CD4-positive, alpha-beta T cell treated with Interleukin-15 for 1 hour (primary cell): ENCODE measurements around the gene ONECUT1.

Source experiments
- DNase-seq: peaks from one replicate; pipeline ENCODE4 v3.0.0-alpha.2; 2020

Gene ONECUT1

DNA sequence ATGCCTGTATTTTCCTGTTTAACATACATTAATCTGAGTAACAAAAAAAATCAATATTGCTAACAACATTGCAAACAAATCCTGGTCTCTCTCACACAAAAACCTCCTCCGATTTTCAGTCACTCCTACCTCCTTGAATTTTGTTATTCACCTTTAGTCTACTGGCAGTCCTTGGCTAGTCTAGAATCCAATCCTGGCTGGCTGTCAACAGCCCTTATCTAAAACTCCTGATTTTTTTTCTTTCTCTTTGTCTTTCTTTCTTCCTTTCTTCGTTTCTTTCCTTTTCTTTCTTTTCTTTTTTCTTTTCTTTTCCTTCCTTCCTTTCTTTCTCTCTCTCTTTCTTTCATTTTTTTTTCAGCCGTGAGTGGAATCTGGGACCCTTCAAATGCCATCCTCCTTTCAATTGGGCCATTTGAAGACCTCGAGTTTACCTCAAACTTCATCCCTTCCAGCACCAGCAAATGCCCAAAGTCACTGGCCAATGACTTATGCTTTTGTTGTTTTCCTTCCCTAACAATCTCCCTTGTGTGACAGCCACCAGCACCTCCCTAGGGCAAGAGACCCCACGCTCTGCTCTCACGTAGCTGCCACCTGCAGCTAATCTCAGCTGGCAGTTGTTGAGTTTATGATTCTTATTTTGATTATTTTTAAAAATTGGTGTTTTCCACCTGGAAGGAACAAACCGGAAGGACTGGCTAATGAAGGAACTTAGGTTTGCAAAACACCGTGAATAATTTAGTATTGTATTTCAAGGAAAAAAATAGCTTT lies 6.8 kb upstream of the ONECUT1 start:
- no peak for DNase-seq

DNA sequence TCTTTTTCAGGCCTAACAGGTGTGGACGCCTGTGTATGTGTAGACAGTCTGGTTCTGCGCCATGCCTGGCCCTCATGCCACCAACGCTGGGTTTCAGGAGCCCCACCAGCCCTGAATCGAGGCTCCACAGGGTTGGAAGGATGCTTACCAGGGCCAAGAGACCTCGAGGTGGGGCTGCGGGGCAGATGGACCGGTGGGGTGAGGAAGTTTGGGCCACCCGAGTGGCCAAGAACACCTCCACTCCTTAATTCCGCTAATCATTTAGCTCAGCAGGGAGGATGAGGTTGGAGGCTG lies 6.0 kb upstream of the ONECUT1 start:
- no peak for DNase-seq

DNA sequence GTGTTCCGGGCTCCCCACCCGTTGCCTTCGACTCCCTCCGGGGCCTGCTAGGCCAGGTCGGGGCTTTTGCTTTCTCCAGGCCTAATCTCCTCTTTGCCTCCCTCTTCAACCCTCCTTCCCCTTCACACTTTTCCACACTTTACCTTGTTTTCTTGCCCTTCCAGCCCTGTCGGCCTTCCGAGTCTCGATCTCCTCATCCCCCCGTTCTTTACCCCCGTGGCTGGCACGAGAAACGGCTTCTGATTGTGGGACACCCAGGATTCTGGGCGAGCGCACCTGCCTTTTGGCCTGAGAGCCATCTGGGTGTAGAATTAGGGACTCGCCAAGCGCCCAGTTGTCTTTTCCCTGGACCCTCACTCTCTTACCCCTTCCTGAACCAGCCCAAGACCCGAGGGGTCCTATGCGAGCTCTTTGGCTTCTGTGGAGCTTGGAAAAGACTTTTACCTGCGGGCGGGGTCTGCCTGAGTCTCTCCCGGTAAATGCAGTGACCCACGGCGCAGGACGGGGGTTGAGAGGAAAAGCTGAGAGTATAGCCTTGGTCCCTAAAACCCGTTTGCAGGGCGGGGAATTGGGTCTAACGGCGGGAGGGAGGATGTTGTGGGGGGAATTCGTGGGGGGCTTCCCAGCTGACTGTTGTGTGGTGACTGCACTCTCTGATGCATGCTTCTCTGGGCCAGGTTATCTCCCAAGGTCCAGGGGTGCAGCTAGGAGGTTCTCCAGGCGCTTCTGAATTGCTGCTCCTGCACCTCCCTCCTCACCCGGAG lies 5.5 kb upstream of the ONECUT1 start:
- no peak for DNase-seq

DNA sequence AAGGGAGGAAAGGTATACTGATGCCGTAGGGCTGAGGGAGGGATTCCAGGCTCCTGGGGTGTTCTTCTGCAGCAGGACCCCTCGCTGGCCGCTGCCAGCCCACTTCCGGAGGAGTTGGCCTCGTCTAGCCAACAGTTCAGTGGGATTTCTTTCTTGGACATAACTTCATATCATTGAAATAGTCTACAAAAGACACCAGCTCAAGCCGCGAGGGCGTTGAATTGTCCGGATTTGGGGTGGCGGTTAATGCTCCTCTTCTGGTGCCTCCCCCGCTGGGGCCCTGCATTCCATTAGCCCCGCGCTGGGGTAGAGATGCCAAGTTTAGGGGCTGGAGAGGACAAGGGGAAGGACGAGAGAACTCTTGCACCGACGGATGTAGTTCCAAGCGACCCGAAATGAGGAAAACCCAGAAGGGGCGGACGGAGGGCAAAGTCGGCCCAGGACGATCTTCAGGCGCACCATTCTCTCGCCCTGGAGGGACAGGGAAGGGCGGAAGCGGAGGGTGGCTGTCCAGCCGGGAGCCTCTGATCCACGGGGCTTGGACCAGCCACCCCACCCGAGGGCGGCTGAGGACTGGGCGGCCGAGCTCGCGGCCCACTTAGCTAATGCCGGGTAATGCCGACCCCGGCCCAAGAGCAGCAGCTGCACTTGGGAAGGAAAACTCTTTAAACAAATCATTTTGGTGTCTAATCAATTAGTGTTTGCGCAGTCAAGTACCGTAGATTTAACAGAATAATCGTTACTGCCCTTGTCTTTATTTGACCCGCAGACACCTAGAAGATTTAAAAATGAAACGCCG lies 4.7 kb upstream of the ONECUT1 start:
- DNase-seq, result no peak

DNA sequence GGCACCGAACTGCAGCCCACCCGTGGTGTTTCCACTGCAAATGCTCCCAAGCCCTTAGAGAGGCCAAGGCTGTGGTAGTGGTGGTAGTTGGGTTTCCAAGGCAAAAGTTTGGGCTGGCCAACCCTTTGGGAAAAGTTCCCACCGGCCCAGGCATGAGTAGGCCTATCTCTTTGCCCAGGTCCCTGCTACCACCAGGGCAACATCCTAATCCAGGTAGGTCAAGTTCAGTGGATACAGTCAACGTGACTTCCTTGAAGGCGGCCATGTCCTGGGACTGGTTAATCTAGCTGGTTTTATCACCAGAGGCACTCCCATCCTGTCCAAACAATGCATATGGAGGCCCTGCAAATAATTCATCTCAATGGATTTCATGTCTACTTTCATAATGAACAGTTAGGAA lies 1.6 kb upstream of the ONECUT1 start:
- no peak for DNase-seq

DNA sequence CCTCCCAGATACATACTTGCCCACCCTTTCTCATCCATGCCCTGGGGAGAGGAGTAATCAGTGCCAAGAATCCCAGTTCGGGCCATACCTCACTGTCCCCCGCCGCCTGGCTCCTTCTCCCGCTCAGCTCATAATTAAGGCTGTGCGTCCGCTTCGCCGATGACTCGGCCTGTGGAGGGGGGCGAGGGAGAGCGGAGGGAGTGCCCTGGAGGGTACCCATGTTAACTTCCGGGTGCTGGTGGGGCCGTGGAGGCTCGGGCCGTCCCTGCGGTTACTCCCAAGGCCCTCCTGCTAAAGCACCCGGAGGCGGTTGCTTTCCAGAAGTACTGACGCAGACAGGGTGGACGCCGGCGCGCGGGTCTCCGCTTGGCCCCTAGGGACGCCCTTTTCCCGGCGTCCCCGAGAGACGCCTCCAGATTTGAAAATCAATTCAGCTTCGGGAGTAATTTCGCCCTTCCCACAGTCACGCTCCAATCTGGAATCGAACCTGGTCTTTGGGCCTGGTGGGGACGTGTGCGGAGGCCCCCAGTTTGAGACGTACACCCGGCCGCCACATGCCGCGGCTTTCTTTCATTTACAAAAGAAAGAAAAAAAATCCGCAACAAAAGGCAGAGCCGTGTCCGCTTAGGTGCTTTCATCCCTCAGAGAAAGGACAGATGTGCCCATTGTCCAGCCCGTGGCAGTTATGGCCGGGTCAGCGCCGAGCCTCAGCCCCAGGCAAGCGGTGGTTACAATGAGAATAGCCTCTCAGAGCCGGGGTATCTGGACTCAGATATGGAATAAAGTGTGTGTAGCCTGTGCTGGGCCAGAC lies 1.0 kb upstream of the ONECUT1 start:
- no peak for DNase-seq

DNA sequence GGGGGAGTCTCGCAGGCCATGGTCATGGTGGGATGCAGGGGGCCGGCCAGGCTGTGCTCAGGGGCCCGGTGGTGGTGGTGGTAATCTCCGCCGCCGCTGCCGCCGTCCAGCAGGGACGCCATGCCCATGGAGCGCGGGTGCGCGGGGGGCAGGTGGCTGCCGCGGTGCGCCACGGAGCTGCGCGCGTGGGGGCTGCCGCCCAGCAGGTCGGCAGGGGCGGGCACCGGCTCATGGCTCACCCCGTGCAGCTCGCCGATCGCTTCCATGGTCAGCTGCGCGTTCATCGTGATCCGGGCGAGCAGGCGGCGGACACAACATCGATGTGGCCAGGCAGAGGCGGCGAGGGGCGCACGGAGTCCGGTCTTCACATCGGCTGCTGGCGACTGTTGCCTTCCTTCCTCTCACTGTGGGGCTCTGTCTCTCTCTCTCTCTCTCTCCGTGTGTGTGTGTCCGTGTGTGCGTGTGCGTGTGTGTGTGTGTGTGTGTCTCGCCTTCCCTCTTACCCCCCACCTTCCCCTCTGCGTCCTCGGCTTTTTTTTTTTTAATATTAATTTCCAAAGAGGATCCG lies 451 bp downstream of the ONECUT1 start:
- no peak for DNase-seq

DNA sequence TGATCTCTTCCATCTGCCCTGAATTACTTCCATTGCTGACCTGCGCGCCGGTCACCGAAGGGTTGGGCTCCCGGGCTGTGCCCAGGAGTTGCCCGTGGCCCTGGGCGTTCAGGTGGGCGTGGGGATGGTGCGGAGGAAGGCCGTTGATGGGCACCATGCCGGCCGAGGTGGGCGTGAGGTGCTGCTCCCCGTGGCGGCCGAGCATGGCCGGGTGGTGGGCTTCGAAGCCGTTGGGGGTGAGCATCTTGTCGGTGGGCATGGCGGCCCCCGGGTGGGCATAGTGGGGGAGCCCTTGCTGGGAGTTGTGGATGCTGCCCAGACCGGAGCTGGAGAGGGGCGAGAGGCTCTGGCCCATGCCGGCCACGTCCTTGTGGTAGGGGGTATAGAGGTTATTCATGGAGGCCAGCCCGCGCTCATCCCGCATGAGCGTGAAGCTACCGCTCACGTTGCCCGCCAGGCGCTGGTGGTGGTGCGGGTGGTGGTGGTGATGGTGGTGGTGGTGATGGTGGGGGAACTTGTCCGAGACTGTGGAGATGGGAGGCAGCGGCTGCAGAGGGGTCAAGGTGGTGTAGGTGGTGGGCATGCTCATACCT lies 1.0 kb downstream of the ONECUT1 start:
- no peak for DNase-seq

DNA sequence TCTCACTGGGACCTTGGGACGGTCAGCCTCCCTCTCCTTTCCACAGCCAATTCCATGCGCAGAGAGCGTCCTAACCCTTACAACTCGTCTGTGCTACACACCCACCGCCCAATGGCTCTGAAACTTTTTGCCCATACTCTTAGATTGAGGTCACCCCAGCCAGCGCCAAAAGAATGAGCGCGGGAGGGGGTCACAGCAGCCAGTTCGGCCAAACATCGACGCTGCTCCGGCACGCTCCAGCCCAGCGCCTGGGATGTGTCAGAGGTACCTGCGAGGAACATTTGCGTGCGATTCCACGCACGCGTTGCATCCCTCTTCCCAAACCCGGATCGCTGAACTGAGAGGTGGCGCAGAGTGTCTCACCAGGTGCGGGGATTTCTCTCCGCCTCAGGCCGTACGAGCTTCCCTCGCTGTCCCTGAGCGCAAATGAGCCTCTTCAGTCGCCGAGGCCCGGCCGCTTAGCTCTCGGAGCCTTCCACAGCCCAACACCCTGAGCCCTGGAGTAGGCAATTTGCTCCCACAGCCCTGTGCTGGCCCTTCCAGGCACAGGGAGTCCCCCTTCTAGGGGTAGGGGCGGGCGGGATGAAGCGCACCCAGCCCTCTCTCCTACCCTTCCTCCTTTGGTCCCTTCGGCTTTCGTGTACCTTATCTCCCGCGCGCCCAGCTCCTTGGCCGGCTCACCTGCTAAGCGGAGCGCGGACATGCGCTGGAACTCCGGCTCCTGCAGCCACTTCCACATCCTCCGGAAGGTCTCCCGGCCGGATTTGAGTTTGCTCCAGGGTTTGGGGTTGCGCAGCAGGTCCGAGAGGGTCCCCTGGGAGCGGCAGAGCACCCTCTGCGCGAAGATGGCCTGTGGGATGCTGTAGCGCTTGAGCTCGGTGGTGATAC lies 1.8 kb downstream of the ONECUT1 start:
- no peak for DNase-seq

DNA sequence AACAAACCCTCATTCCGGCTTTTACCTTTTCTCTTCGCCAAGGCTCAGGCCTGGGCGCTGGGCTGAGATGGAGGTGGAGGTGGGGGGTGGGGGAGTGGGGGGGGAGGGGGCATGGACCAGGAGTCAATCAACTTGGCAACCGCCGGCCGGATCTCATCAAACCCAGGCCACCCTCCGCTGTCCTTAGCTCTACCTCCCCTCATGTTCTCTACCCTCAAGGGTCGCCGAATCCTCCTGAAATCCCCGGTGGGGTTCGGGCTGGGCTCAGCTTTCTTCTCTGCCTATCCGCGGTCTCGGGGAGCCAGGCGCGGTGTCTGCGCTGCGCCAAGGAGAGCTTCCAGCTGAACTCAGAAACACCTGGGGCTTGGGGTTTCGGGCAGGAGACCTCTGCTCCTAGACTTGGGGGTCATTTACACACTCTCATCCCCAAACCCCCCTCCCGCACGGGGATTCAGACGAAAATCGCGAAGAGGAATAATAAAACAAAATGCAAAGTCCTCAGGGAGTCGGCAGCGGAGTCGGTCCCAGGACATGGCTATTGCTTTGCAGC lies 2.5 kb downstream of the ONECUT1 start:
- DNase-seq, result no peak

DNA sequence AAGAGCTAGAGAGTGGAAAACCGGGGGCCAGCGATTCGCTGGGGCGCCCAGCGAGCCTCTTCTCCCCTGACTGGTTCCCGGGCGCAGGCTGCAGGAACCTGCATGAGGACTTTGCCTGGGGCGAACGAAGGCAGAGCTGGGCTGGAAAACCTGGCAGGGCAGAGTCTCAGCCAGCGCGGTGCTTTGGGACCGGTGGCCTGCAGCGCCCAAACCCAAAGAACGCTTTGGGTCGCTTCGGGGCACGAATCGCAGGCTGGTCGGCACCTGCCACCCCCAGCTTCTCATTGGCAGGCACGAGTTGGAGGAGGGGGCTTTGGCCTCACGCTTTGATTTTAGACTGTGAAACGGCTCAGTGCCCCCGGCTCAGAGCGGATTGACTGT lies 3.0 kb downstream of the ONECUT1 start:
- no peak for DNase-seq

DNA sequence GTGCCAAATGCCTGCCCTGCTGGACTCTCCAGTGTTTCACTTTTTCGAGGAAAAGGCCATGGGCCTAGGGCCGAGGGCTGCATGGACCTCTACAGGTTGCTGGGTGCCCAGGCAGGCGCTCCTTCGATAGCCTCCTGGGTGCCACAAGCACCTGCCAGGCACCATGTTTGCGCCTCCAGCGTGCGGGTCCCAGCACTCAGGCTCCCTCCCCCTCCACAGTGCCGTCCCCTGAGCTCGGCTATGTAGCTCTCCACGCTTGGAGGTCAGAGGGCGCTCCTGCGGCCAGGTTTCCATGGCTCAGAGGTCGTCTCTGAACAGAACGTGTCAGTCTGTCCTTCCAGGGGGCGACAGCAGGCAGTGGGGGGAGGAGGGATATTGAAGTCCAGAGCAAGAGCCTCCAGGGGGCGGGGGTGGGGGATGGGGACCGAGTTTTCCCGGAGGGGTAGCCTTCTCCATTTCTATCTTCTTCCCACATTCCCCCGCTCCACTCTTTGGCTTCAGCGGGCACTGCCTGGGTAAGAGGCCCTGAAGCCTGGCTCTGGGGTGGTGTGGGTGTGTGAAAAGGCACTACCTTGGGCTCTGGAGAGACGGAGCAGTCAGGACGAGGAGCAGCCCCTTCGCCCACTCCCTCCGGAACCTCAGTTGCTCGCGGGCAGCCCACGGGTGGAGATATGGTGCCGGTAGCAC lies 3.6 kb downstream of the ONECUT1 start:
- no peak for DNase-seq

DNA sequence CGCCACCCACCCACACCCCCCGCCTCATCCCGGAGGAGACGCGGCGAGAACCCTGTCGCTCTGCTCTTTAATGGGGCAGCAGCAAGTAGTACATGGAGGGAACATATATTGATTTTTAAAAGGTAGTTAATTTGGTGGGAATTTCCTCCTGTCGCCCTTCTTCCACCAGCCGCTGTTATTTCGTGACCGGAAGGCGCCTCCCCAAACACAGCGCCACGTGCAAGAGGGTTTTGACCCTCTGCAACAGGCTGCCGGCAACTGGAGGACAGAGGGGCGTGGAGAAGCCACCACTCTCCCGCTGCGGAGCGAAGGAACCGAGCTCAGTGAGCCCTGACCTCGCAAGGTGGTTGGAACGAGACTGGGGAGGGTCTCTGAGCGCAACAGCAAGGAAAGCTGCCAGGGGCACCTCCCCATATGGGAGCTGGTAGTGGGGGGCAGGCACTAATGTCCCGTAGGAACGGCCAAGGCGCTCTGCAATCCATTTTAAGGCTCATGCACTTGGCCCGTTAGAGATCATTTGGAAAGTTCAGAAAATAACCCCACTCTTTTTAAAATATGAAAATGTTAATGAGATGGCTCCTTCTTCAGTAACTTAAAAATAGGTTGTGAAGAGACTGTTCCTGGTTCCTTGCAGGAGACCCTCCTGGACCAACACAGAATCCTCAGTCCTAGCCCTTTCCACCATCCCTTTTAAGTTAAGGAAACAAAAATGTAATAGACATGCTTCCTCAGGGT lies 4.3 kb downstream of the ONECUT1 start:
- no peak for DNase-seq

DNA sequence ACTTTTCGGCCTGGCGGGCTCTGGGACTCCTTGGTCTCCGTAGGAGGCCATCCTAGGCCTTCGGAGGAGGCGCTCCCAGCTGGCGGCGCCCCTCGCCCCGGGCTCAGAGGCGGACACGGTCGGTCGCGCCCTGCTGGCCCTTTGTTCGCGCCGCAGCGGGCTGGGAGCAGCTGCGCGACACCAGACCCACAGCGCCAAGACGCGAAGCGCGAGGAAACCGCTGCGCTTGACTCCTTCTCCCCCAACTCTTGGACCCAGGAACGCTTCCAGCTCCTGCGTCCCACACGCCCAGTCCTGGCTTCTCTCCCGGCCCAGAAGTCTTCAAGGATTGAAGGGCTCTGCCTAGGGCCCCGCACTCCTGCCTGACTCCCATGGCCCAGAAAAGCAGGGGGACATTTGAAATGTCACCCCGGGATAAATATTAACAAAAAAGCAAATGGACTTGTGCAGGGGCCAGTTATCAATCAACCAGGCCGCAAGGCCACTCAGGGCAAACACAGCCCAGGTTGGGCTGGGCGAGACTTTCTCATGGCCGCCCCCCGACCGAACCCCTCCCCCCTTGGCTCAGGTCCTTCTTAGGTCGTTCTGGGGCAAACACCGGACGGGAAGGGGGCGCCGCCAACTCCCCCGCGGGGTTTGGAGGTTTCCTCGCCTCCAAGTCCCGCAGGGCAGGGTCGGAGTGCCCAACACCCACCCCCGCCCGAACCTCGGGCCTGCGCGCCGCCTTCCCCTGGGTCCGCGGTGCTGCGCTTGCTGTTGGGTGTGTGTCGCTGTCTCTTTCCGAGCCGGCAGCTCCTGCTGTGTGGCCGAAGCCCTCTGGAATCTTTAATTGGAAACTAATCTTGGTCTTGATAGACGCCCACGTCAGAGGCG lies 5.1 kb downstream of the ONECUT1 start:
- no peak for DNase-seq

DNA sequence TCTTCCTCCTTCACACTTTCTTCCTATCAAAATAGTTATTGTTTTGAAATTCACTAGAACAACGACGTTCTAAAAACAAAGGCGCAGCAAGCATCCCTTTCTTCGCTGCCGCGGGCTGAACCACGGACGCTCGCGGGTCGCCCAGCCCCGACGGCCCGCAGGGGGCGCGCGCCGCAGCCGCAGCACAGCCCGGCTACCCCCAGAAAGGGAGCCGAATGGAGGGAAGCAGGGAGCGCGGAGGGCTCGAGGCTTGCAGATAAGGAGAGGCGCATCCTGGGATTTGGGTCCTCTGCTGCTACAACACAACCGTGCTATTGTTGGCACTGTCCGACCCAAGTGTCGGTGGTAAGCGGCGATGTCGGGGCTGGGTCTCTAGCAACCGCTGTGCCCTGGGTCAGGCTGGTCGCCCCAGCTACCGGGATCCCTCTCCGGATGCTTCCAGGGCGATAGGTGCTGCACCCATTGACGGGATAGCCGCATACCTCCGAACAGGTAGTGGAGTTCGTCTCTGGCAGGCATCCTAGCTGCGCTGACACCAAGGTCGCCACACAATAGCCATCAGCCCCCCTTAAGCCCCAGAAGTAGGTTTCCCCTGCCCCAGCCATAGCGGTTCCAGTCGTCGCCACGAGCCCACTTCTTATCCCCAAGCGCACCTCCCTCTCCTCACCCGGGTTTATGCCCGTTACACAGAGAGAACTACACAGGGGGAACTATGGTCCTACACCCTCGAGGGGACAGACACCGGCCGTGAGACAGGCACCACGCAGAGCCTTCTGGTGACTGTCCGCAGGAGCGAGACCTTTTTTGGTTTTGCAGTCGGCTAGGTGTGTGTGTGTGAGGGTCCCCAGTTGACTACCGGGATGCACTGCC lies 6.0 kb downstream of the ONECUT1 start:
- DNase-seq, result no peak

DNA sequence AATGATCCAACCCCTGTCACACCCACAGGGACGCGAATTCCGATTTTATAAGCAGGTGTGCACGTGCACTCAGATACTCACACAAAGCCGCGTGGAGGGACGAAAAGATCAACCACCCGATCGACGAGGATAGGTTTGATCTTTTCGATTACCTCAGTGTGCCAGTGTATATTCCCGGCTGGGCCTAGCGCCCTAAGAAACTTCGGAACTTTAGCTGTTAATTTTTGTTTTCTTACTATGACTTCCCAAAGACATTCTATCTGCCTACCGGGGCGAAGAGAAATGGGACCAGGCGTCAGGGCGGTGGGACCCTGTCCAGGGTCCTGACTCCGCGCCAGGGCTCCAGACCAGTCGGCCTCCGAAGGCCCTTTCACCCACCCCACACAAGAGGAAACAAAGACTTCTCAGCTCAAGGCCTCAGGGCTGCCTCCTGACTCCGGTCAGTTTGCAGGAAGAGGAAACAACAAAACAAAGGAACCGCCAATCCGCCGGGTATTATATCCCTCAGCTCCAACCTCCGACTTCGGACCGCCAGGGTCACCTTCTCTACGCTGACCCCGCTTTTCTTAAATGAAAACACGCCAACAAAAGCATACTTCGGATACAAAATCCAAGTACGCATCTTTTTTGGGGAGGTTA lies 6.8 kb downstream of the ONECUT1 start:
- no peak for DNase-seq

DNA sequence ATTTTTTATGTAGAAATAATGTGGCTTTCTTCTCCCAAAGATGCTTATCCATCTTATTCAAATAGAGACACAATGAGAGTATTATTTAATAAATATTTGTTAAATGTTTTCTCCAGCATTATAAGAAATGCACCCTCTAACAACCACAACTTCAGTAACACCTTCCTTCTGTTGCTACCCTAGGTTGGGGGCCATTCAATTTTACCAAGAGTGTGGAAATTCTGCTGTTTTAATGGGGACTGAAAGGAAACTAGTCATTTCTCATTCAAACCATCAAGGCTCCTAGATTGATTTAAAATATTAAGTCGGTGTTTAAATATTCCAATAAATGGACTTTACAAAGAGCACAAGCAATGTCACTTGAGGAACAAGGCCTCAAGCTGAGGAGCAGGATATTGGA lies 7.6 kb downstream of the ONECUT1 start:
- no peak for DNase-seq
